Measurements from ENCODE around the gene DLG2. TPM values are rescaled to one million over a fixed set of nuclear protein-coding genes. Genes with fewer than 3 reads are reported as not detected.

Gene DLG2
- total RNA-seq, 2 experiments from 2014 or later, result 6.9 to 8.2 TPM

GRCh38 chr11:84969103-84969502 lies 658.0 kb downstream of the DLG2 start:
- H3K9me3 ChIP-seq (ENCODE audit: low read length), result no peaks in the 10 kb centered on the region
- no peak overlapping the region for H3K4me2 ChIP-seq (ENCODE audit: low read length)
- no peak overlapping the region for H2AFZ ChIP-seq (ENCODE audit: low read length)
- H3K79me2 ChIP-seq (ENCODE audit: insufficient read depth, low read depth, low read length), result no peaks in the 10 kb centered on the region
- no peak overlapping the region for H3K4me3 ChIP-seq (ENCODE audit: low read depth, low read length, poor library complexity, severe bottlenecking)
- no peaks in the 10 kb centered on the region for H4K20me1 ChIP-seq (ENCODE audit: insufficient read depth, low read length)
- BruUV-seq (replicated peaks), result no TSS peak
- H3K9me2 ChIP-seq (ENCODE audit: insufficient read depth, low read length), result no peaks in the 10 kb centered on the region
- intact Hi-C loops (cut with micrococcal nuclease; ENCODE audit: unreplicated experiment), result no loop called here
- no peaks in the 10 kb centered on the region for H3K4me1 ChIP-seq (ENCODE audit: insufficient read depth, low read length, poor library complexity, severe bottlenecking)
- no peaks in the 10 kb centered on the region for H3K36me3 ChIP-seq (ENCODE audit: insufficient read depth, low read length)
- DNase-seq (ENCODE audit: low spot score), result no peak
- ChIA-PET POLR2A (no interaction called here), CTCF (ENCODE audit: unreplicated experiment) (no interaction called here)
- TF ChIP-seq CTCF (conservative IDR thresholded peaks at IDR 0.05; ENCODE audit: low read length) (no peak), EZH2phosphoT487 (IDR thresholded peaks at IDR 0.05; ENCODE audit: borderline replicate concordance, low read depth, low read length) (no peak)
- H3K27ac ChIP-seq (ENCODE audit: low read depth, low read length, poor library complexity, severe bottlenecking), result no peak overlapping the region

DNA sequence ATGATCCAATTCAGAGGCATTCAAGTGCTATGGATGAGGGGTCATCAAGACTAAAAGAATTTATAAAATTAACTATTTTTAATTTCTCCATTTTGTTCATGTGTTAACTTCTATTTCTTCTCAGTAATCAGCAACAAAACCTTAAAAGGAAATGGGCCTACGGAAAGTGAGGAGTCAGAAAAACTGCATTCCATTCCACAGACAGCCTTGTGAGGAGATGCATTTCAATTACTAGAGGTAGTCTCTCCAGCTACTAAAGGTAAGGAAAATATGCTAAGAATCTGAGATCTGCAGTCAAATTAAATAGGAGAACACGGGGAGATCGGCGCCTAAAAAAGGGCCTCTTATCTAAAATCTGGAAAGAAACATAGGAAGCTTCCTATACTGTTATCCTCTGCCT lies 661.7 kb downstream of the DLG2 start:
- Histone ChIP-seq H3K4me2 (ENCODE audit: low read length) (no peak overlapping the region), H3K4me3 (ENCODE audit: low read depth, low read length, poor library complexity, severe bottlenecking) (no peak overlapping the region), H3K27ac (ENCODE audit: low read depth, low read length, poor library complexity, severe bottlenecking) (no peak overlapping the region), H3K36me3 (ENCODE audit: insufficient read depth, low read length) (no peaks in the 10 kb centered on the region), H3K79me2 (ENCODE audit: insufficient read depth, low read depth, low read length) (no peaks in the 10 kb centered on the region), H4K20me1 (ENCODE audit: insufficient read depth, low read length) (no peaks in the 10 kb centered on the region), H3K9me3 (ENCODE audit: low read length) (no peaks in the 10 kb centered on the region), H3K4me1 (ENCODE audit: insufficient read depth, low read length, poor library complexity, severe bottlenecking) (no peaks in the 10 kb centered on the region), H3K9me2 (ENCODE audit: insufficient read depth, low read length) (no peaks in the 10 kb centered on the region), H2AFZ (ENCODE audit: low read length) (no peak overlapping the region)
- CTCF ChIA-PET (ENCODE audit: unreplicated experiment), result no interaction called here
- TF ChIP-seq CTCF (conservative IDR thresholded peaks at IDR 0.05; ENCODE audit: low read length) (no peak), EZH2phosphoT487 (IDR thresholded peaks at IDR 0.05; ENCODE audit: borderline replicate concordance, low read depth, low read length) (no peak)
- POLR2A ChIA-PET, result no interaction called here
- BruUV-seq (replicated peaks), result no TSS peak
- no peak for DNase-seq (ENCODE audit: low spot score)
- intact Hi-C loops (cut with micrococcal nuclease; ENCODE audit: unreplicated experiment), result no loop called here

DNA sequence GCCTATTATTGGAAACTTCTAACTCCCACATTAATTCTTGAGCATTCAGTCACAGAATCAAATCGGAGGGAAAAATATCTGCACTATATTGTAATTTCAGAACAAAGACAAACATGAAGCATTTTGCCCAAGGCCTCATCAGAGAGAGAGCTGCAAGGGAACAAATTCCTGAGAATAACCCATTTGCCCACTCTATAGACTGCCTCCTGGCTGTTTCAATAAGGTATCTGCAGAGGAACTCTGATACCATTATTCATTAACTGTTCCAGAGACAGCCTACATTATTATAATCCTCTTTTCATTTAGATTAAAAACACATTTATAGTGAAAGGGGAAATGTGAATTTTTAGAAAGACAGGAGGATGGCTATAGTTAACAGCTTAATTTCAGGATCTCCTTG lies 663.9 kb downstream of the DLG2 start:
- Histone ChIP-seq H3K9me3 (ENCODE audit: low read length) (no peaks in the 10 kb centered on the region), H3K36me3 (ENCODE audit: insufficient read depth, low read length) (no peaks in the 10 kb centered on the region), H4K20me1 (ENCODE audit: insufficient read depth, low read length) (no peaks in the 10 kb centered on the region), H3K27ac (ENCODE audit: low read depth, low read length, poor library complexity, severe bottlenecking) (no peak overlapping the region), H2AFZ (ENCODE audit: low read length) (no peak overlapping the region), H3K4me1 (ENCODE audit: insufficient read depth, low read length, poor library complexity, severe bottlenecking) (no peaks in the 10 kb centered on the region), H3K4me3 (ENCODE audit: low read depth, low read length, poor library complexity, severe bottlenecking) (no peak overlapping the region), H3K9me2 (ENCODE audit: insufficient read depth, low read length) (no peaks in the 10 kb centered on the region), H3K79me2 (ENCODE audit: insufficient read depth, low read depth, low read length) (no peaks in the 10 kb centered on the region), H3K4me2 (ENCODE audit: low read length) (no peak overlapping the region)
- intact Hi-C loops (cut with micrococcal nuclease; ENCODE audit: unreplicated experiment), result no loop called here
- no TSS peak for BruUV-seq (replicated peaks)
- CTCF ChIA-PET (ENCODE audit: unreplicated experiment), result no interaction called here
- no peak for DNase-seq (ENCODE audit: low spot score)
- POLR2A ChIA-PET, result interaction anchor here (0.5 to 1.4 kb wide), 2 partner anchors 40 to 192 kb away, joined by 3 read pairs; no protein-coding TSS in a partner anchor
- no peak for TF ChIP-seq CTCF (conservative IDR thresholded peaks at IDR 0.05; ENCODE audit: low read length)
- TF ChIP-seq EZH2phosphoT487 (IDR thresholded peaks at IDR 0.05; ENCODE audit: borderline replicate concordance, low read depth, low read length), result no peak
